ENCODE measurements around the gene MBTD1.
"Not testable (repeated sequence)": the region's sequence is repeated elsewhere in the genome, so short reads cannot be mapped to it uniquely, and the experiment has no call there.

MBTD1 gene

DNA sequence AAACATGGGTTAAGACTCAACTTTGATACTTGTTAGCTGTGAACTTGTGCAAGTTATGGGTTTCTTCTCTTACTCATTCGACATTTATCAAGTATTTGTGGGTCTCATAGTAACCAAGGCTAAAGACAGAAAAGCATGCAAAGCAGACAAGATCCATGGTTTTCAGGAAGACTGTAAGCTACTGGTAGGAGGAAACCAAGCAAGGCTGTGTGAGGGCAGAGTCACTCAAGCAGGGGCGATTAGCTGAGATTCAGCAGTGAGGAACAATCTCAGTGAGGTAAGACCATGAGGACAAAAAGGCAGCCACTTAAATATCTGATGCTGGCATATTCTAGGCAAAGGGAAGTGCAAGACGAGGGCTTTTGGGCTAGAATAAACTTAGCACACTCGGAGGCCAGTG is 29.5 kb downstream of the MBTD1 start:
- TF ChIP-seq, protein P1, sequence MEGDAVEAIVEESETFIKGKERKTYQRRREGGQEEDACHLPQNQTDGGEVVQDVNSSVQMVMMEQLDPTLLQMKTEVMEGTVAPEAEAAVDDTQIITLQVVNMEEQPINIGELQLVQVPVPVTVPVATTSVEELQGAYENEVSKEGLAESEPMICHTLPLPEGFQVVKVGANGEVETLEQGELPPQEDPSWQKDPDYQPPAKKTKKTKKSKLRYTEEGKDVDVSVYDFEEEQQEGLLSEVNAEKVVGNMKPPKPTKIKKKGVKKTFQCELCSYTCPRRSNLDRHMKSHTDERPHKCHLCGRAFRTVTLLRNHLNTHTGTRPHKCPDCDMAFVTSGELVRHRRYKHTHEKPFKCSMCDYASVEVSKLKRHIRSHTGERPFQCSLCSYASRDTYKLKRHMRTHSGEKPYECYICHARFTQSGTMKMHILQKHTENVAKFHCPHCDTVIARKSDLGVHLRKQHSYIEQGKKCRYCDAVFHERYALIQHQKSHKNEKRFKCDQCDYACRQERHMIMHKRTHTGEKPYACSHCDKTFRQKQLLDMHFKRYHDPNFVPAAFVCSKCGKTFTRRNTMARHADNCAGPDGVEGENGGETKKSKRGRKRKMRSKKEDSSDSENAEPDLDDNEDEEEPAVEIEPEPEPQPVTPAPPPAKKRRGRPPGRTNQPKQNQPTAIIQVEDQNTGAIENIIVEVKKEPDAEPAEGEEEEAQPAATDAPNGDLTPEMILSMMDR (IDR thresholded peaks at IDR 0.05; ENCODE audit: low read depth, low read length) = no peak
- no peak for DNase-seq (ENCODE audit: extremely low read depth, low read depth)

DNA sequence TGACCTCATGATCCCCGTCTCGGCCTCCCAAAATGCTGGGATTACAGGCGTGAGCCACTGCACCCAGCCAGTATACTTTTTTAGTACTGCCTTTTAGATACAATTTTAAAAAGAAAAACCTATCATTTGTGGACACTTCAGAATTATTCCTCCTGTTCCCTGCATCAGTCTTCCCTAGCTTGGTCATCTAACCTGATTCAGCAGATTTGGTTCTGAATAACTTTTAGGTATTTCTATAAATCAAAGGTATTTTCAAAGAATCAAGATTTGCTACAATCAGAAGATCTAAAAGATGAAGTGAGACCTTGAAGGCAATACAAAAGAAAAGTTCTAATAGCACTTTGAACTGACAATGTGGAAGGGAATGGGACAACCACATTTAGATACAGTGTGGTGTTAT is 30.0 kb downstream of the MBTD1 start:
- no peak for DNase-seq (ENCODE audit: extremely low read depth, low read depth)
- TF ChIP-seq, protein P1 (IDR thresholded peaks at IDR 0.05; ENCODE audit: low read depth, low read length) = no peak

DNA sequence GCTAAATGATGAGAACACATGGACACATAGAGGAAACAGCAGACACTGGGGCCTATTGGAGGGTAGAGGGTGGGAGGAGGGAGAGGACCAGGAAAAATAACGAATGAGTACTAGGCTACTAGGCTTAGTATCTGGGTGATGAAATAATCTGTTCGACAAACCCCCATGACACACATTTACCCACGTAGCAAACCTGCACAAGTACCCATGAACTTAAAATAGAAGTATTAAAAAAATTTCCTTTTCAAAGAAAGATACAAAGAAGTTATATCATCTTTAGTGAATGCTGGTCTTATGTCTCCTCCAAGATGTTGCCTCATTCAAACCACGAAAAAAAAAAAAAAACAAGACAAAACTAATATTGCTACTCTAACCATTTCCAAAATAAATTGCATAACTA is 31.7 kb downstream of the MBTD1 start:
- TF ChIP-seq, protein P1 (IDR thresholded peaks at IDR 0.05; ENCODE audit: low read depth, low read length) = no peak
- DNase-seq (ENCODE audit: extremely low read depth, low read depth) = no peak

DNA sequence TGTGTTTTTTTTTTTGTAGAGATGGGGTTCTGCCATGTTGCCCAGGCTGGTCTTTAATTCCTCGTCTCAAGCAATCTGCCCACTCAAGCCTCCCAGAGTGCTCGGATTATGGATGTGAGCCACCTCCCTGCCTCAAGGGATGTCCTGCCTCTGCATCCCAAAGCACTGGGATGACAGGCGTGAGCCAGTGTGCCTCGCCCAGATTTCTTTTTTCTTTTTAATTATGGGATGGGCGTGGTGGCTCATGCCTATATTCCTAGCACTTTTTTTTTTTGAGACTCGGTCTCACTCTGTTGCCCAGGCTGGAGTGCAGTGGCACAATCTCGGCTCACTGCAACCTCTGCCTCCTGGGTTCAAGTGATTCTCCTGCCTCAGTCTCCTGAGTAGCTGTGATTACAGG is 34.3 kb downstream of the MBTD1 start:
- not testable (repeated sequence) for DNase-seq (ENCODE audit: extremely low read depth, low read depth)

DNA sequence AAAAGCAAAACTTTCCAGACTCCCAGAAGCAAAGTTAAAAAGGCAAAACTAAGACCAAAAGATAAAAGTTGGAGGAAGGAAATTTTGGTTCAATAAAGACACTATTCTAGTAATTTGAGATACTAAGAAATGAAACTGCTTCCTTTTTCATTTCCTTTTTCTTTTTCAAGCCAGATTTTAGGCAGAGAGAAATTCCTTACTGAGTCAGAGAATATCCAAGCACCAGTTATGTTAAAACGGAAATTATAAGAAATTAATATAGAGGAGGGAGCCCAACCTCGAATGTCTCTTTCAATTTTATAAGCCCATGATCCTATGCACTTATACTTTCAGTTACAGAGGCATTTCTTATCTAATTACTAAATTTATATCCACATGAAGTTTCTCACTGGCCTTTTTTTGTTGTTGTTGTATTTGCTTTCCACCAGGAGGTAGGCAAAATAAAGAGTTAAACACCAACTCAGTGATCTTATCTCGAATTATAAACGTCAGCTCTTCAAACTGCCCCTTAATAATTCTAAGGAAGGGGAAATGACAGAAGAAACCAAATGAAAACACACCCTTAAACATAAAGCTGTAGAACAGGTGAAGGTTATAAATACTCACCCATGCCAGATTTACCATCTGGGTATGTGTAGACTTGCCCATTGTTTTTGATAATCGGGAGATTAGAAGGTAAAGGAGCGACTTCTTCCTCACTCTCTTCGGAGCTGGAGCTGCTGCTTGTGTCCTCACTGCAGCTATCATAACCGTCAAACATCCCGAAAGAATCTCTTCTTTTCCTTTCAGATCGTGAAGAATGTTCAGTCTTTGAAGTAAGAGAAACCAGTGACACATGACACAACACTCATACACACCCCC is 35.2 kb downstream of the MBTD1 start:
- TF ChIP-seq, protein P1 (IDR thresholded peaks at IDR 0.05; ENCODE audit: low read depth, low read length) = no peak
- no peak for DNase-seq (ENCODE audit: extremely low read depth, low read depth)

DNA sequence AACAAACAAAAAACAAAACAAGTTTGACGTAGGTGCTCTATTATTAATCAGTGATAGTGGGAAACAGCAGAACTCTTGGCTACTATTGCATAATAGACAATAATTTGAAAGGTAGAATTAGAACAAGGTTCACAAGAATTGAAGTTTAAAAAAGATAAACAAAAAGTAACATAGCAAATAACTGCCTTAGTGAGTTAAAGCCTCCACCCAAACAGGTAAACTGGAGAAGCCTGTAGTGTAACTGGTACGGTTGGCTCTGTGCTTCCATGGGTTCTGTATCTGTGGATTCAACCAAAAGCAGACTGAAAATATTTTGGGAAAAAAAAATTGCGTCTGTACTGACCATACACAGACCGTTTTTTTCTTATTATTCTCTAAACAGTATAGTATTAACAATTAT is 38.5 kb downstream of the MBTD1 start:
- DNase-seq (ENCODE audit: extremely low read depth, low read depth) = no peak
- TF ChIP-seq, protein P1 (IDR thresholded peaks at IDR 0.05; ENCODE audit: low read depth, low read length) = no peak

DNA sequence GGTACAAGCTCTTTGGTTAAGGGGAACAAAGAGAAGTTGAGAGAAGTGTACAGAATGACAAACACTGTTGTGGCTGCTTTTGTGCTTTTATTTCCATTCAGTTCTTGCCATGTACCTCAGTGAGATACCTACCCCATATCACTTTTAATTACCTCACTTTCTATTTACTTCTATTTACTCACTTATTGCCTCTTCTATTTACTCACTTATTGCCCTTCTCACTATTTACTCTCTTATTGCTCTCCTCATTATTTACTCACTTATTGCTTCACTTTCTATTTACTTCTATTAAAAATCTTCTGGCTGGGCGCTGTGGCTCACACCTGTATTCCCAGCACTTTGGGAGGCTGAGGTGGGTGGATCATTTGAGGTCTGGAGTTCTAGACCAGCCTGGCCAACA is 41.9 kb downstream of the MBTD1 start:
- DNase-seq (ENCODE audit: extremely low read depth, low read depth) = no peak
- TF ChIP-seq, protein P1 (IDR thresholded peaks at IDR 0.05; ENCODE audit: low read depth, low read length) = no peak

DNA sequence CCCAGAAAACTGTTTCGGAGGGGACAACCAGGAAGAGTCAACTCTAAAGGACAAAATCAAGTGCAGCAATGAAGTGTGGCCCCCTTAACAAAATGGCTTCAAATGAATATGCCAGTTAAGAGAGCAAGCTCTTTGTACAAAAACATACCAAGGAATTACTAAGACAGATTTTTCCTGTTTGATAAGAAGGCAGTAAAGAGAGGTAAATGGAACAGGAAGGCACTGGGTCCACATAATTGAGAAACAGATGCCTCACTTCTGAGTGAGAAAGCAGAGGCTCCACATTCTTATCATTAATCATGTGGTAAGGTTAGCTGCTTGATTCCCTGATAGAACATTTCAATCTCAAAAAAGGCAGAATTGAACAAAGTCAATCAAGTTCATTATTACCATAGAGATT is 44.9 kb downstream of the MBTD1 start:
- TF ChIP-seq, protein P1 (IDR thresholded peaks at IDR 0.05; ENCODE audit: low read depth, low read length) = no peak
- DNase-seq (ENCODE audit: extremely low read depth, low read depth) = no peak
